ENCODE data around the gene FCN2.

FCN2 gene

GRCh38 chr9:134913713-134914500, 33.3 kb downstream of the FCN2 start:
- no peak for DNase-seq (ENCODE audit: low spot score)
- no peak for TF ChIP-seq CTCF (IDR thresholded peaks at IDR 0.05; ENCODE audit: extremely low read depth, insufficient read depth, missing control alignments)
- in situ Hi-C loops (cut with MboI; ENCODE audit: low pct_unique_long_range_greater_than_20kb, low sequenced_read_pairs, unreplicated experiment), result no loop called here

- in situ Hi-C loops (cut with MboI; ENCODE audit: low pct_unique_long_range_greater_than_20kb, low sequenced_read_pairs, unreplicated experiment), result no loop called here
- no peak for DNase-seq (ENCODE audit: low spot score)
- TF ChIP-seq CTCF (IDR thresholded peaks at IDR 0.05; ENCODE audit: extremely low read depth, insufficient read depth, missing control alignments), result no peak
These were observed 33.9 kb downstream of the FCN2 start for GRCh38 chr9:134914501-134914834.

DNA sequence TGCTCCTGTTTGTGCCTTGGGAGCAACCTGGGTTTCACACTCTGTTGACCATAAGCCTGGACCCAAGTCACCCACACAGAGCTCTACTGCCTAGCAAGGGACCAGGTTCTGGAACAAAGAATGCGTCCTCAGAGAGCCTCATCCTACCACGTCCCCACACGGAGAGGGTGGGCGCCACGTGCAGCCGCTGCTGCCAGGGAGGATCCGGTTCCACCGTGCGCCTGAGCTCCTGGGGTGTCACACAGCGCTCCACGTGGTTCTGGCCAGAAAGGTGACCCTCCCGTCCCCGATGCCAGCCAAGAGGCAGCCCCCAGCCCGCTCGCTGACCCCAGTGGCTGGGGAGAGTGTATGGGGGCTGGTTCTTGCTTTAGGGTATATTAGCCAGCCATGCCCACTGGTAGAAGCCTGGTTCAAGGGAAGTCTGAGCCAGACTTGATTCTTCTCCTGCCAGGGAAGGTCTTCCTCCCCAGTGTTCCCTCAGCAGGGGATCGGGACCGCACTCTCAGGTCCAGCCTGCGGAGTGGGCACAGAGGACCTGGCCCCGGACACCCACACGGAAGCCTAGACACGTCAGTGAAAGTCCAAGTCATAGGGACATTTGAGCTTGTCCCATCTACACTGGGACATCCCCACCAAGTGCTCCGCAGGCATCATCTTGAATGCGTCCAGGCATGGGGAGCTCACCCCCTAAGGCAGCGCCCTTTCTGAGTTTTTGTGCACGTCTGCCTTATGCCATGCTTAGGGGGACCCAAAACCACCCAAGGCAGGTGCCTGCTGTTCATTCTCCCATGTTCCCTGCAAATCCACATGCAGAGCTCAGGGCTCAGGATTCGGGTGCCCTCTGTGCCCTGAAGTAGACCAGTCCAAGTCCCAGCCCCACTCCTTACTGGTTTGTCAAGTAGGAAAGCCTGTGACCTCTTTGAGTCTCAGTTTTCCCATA, 34.7 kb downstream of the FCN2 start:
- in situ Hi-C loops (cut with MboI; ENCODE audit: low pct_unique_long_range_greater_than_20kb, low sequenced_read_pairs, unreplicated experiment), result no loop called here
- TF ChIP-seq CTCF (IDR thresholded peaks at IDR 0.05; ENCODE audit: extremely low read depth, insufficient read depth, missing control alignments), result no peak
- no peak for DNase-seq (ENCODE audit: low spot score)

- DNase-seq (ENCODE audit: low spot score), result no peak
- in situ Hi-C loops (cut with MboI; ENCODE audit: low pct_unique_long_range_greater_than_20kb, low sequenced_read_pairs, unreplicated experiment), result no loop called here
- no peak for TF ChIP-seq CTCF (IDR thresholded peaks at IDR 0.05; ENCODE audit: extremely low read depth, insufficient read depth, missing control alignments)
These were observed 35.6 kb downstream of the FCN2 start for GRCh38 chr9:134916161-134916665.

- no peak for TF ChIP-seq CTCF (IDR thresholded peaks at IDR 0.05; ENCODE audit: extremely low read depth, insufficient read depth, missing control alignments)
- in situ Hi-C loops (cut with MboI; ENCODE audit: low pct_unique_long_range_greater_than_20kb, low sequenced_read_pairs, unreplicated experiment), result no loop called here
- DNase-seq (ENCODE audit: low spot score), result no peak
These were observed 37.1 kb downstream of the FCN2 start, which contains the start of gene FCN1 for GRCh38 chr9:134917431-134918373. Gene FCN1 (minus strand): TSS chr9:134917912. CDS start chr9:134917871, 41 bp downstream.

DNA sequence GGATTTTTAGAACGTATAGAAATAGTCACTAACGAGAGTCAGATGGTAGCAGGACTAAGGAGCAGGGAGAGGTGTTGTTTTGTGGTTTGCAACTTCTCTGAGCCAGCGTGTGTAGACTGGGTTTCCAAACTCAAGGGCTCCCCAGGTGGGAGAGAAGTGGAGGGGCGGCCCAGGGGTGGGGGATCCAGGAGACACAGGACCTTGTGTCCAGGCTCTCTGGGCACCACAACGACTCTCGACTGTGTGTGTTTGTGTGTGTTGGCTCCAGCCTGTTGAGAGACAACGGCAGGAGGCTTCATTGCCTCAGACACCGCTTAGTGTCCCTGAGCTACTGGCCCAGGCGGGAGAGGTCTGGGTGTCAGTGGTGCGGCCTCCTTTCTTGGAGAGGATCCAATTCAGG, 38.0 kb downstream of the FCN2 start:
- TF ChIP-seq CTCF (IDR thresholded peaks at IDR 0.05; ENCODE audit: extremely low read depth, insufficient read depth, missing control alignments), result no peak
- in situ Hi-C loops (cut with MboI; ENCODE audit: low pct_unique_long_range_greater_than_20kb, low sequenced_read_pairs, unreplicated experiment), result no loop called here
- DNase-seq (ENCODE audit: low spot score), result no peak
